ENCODE measurements around the gene CD226. TPM values are rescaled to one million over a fixed set of nuclear protein-coding genes. Genes with fewer than 3 reads are reported as not detected.

The CD226 gene
- total and polyA plus RNA-seq, 2 of the 4 experiments (the other 2 are of a cell fraction), result 0.29 to 1.1 TPM

GRCh38 chr18:69980509-69980908, 32.8 kb upstream of the CD226 start:
- Histone ChIP-seq H3K79me1 (ENCODE audit: low read depth in 1 of 2, low read length in 2 of 2) (no peaks in the 10 kb centered on the region), H4K5ac (ENCODE audit: low read depth, low read length) (no peak overlapping the region), H2BK5ac (ENCODE audit: low read depth, low read length, poor library complexity, severe bottlenecking) (no peak overlapping the region), H3K9me1 (ENCODE audit: insufficient read depth, low read length) (no peaks in the 10 kb centered on the region), H4K91ac (ENCODE audit: insufficient read depth, low read depth, low read length) (no peak overlapping the region), H3K4me3 (ENCODE audit: insufficient read depth, low read depth, low read length) (no peak overlapping the region), H3K27me3 (ENCODE audit: control insufficient read depth, insufficient read depth, low read length) (no peaks in the 10 kb centered on the region), H2AFZ (replicated peaks; ENCODE audit: low read length, poor library complexity) (no peak overlapping the region), H3K18ac (ENCODE audit: low read depth, low read length) (no peak overlapping the region), H3K4me1 (ENCODE audit: control insufficient read depth, insufficient read depth, low read length) (no peaks in the 10 kb centered on the region), H3K27ac (ENCODE audit: insufficient read depth, low read length) (no peak overlapping the region), H2BK120ac (ENCODE audit: low read depth, low read length) (no peak overlapping the region), H3K23ac (ENCODE audit: low read depth, low read length) (no peak overlapping the region), H3K9me3 (ENCODE audit: control insufficient read depth, insufficient read depth, low read length) (peaks cover 7% of the 10 kb centered on the region), H2AK5ac (ENCODE audit: low read depth, low read length) (no peak overlapping the region), H4K20me1 (ENCODE audit: insufficient read depth, low read length) (no peaks in the 10 kb centered on the region), H3K36me3 (ENCODE audit: control insufficient read depth, insufficient read depth, low read length) (no peaks in the 10 kb centered on the region), H2BK20ac (ENCODE audit: low read depth, low read length) (no peak overlapping the region), H4K8ac (ENCODE audit: low read depth in 2 of 2, low read length in 2 of 2) (no peak overlapping the region), H3K4me2 (ENCODE audit: low read depth, low read length) (no peak overlapping the region), H2AK9ac (replicated peaks; ENCODE audit: low read depth, low read length, poor library complexity) (no peak overlapping the region), H3K56ac (ENCODE audit: extremely low read depth, insufficient read depth, low read length) (no peak overlapping the region), H3K14ac (replicated peaks; ENCODE audit: low read depth, low read length) (no peak overlapping the region), H3K9ac (ENCODE audit: low read depth, low read length) (no peak overlapping the region), H3K4ac (ENCODE audit: low read depth, low read length) (no peak overlapping the region), H2BK15ac (ENCODE audit: low read depth, low read length) (no peak overlapping the region)
- intact Hi-C loops (cut with micrococcal nuclease), result no loop called here
- BruUV-seq (replicated peaks), result no TSS peak
- ATAC-seq (ENCODE audit: low read depth), result no peak
- CTCF ChIA-PET, result no interaction called here
- no CpG with 5 or more reads among the region's 4 CpGs for WGBS, 2 experiments (ENCODE audit: extremely low coverage in 2 of 2, insufficient read length in 1 of 2)
- POLR2A ChIA-PET (ENCODE audit: unreplicated experiment), result no interaction called here
- DNase-seq, result no peak
- dilution Hi-C loops (cut with HindIII; ENCODE audit: low sequenced_read_pairs, unreplicated experiment), result no loop called here
- in situ Hi-C loops (cut with MboI; ENCODE audit: low sequenced_read_pairs), result no loop called here
- no peak for TF ChIP-seq CTCF (conservative IDR thresholded peaks at IDR 0.05; ENCODE audit: low read depth, low read length)
- no peak for TF ChIP-seq BHLHE40 (IDR thresholded peaks at IDR 0.05; ENCODE audit: low read depth, low read length)

Measured in IMR-90 (cell line).